OCI-LY3 (cell line): ENCODE measurements around the gene MAN2A1.
A peak's percentile ranks its signal among the peaks of the same experiment; 100 is the strongest.

Source experiments
- H2AFZ ChIP-seq: fragments of 200-600, 300-600 bp; shearing (Covaris generic); 2 replicates; pipeline ENCODE4 v1.6.0; 2014; ENCODE audit warnings: antibody characterized with exemption, low read depth, low read length
- H3K27ac ChIP-seq: fragments of 200-600, 300-600 bp; sonication (generic); 2 replicates; pipeline ENCODE4 v1.5.1; 2014; ENCODE audit warnings: mild to moderate bottlenecking, low read length, moderate library complexity, mixed read lengths
- H3K27me3 ChIP-seq: fragments of 200-600, 300-600 bp; sonication (generic); 2 replicates; pipeline ENCODE4 v1.6.1; 2014; ENCODE audit warnings: low read depth, low read length, mixed read lengths
- H3K36me3 ChIP-seq: fragments of 200-600, 300-600 bp; sonication (generic); replicated peaks from 2 replicates; pipeline ENCODE3; 2014; ENCODE audit warnings: low read depth, low read length, mixed read lengths
- H3K4me1 ChIP-seq: fragments of 300-600, 200-600 bp; sonication (generic); 2 replicates; pipeline ENCODE4 v1.6.1; 2014; ENCODE audit warnings: low read length, mixed read lengths
- H3K4me2 ChIP-seq: fragments of 200-600, 300-600 bp; sonication (generic); 2 replicates; pipeline ENCODE4 v1.6.1; 2014; ENCODE audit warnings: low read length, mixed read lengths
- H3K4me3 ChIP-seq: fragments of 300-600, 200-600 bp; sonication (generic); 2 replicates; pipeline ENCODE4 v1.5.1; 2014; ENCODE audit warnings: antibody characterized with exemption, mild to moderate bottlenecking, low read length, moderate library complexity
- H3K79me2 ChIP-seq: fragments of 300-600, 200-600 bp; shearing (Covaris generic); 2 replicates; pipeline ENCODE4 v1.6.1; 2014; ENCODE audit warnings: mild to moderate bottlenecking, low read length, mixed read lengths
- H3K9ac ChIP-seq: fragments of 300-600, 200-600 bp; shearing (Covaris generic); 2 replicates; pipeline ENCODE4 v1.6.0; 2014; ENCODE audit warnings: mild to moderate bottlenecking, low read length, moderate library complexity
- H3K9me3 ChIP-seq: fragments of 200-600, 300-600 bp; shearing (Covaris generic); 2 replicates; pipeline ENCODE4 v1.6.1; 2014; ENCODE audit warnings: low read length, mixed read lengths; ENCODE audit not compliant: insufficient read depth
- H4K20me1 ChIP-seq: fragments of 200-600, 300-600 bp; sonication (generic); 2 replicates; pipeline ENCODE4 v1.6.1; 2016; ENCODE audit warnings: low read length, mixed read lengths; ENCODE audit not compliant: insufficient read depth
- CTCF ChIP-seq: fragments of 200-600, 300-600 bp; sonication (generic); IDR thresholded peaks from 2 replicates; pipeline ENCODE4 v1.5.1; 2014; ENCODE audit warnings: antibody characterized with exemption, low read length, low read depth
- EZH2phosphoT487 ChIP-seq: fragments of 200-600 bp; shearing (Covaris generic); IDR thresholded peaks from 2 replicates; pipeline ENCODE4 v1.6.1; 2018; ENCODE audit warnings: antibody characterized with exemption, mixed run types, low read depth

Gene MAN2A1

GRCh38 chr5:109694451-109694891 is 4.7 kb downstream of the MAN2A1 start:
- H3K27ac ChIP-seq = peak overlapping the region; percentile 100
- TF ChIP-seq EZH2phosphoT487 (no peak), CTCF (no peak)

GRCh38 chr5:109695005-109695926 is 5.5 kb downstream of the MAN2A1 start:
- Histone ChIP-seq H3K4me1 (peaks cover 75% of the 10 kb centered on the region), H3K36me3 (peaks cover 6% of the 10 kb centered on the region), H3K27me3 (no peaks in the 10 kb centered on the region), H3K4me2 (peak overlapping the region; percentile 90), H3K4me3 (peak overlapping the region; percentile 99), H4K20me1 (peaks cover 8% of the 10 kb centered on the region), H3K9me3 (no peaks in the 10 kb centered on the region), H3K79me2 (peaks cover 94% of the 10 kb centered on the region), H3K9ac (peak overlapping the region; percentile 70), H2AFZ (no peak overlapping the region), H3K27ac (peak overlapping the region; percentile 100)
- TF ChIP-seq CTCF = no peak
- no peak for TF ChIP-seq EZH2phosphoT487

More at GRCh38 chr5:109694451-109694891, 4.7 kb downstream of the MAN2A1 start:
- Histone ChIP-seq H3K4me2 (peak overlapping the region; percentile 90), H3K4me3 (peak overlapping the region; percentile 99), H3K4me1 (peaks cover 67% of the 10 kb centered on the region), H3K9ac (peak overlapping the region; percentile 70), H3K79me2 (peaks cover 91% of the 10 kb centered on the region), H3K9me3 (no peaks in the 10 kb centered on the region), H3K27me3 (no peaks in the 10 kb centered on the region), H3K36me3 (peaks cover 2% of the 10 kb centered on the region), H4K20me1 (peaks cover 8% of the 10 kb centered on the region), H2AFZ (no peak overlapping the region)

DNA sequence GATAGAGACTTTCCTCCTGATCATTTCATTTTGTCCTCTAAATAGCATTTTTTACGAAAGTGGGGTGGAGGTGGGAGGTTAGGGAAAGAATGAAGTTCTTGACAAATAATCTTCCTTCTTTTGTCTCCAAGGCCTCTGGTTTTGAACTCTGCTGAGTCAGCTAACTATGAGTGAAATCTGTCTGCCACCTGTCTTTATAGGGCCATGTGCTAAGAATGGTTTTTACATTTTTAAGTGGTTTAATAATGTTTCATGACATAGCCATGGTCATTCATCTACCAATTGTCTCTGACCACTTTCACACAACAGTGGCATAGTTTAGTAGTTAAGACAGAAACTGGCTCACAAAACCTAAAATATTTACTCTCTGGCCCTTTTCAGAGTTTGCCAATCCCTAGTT is 7.6 kb downstream of the MAN2A1 start:
- H4K20me1 ChIP-seq = peaks cover 15% of the 10 kb centered on the region
- H2AFZ ChIP-seq = no peak overlapping the region
- H3K9me3 ChIP-seq = no peaks in the 10 kb centered on the region
- H3K27ac ChIP-seq = peak overlapping the region; percentile 100; the same call in 1 of the 2 replicates
- H3K79me2 ChIP-seq = peaks cover 94% of the 10 kb centered on the region
- peak overlapping the region; percentile 57; the same call in 1 of the 2 replicates for H3K9ac ChIP-seq
- H3K4me1 ChIP-seq = peaks cover 82% of the 10 kb centered on the region
- peak overlapping the region; percentile 90 for H3K4me2 ChIP-seq
- peak overlapping the region; percentile 99; the same call in 1 of the 2 replicates for H3K4me3 ChIP-seq
- TF ChIP-seq EZH2phosphoT487 = no peak
- TF ChIP-seq CTCF = no peak
- peaks cover 16% of the 10 kb centered on the region for H3K36me3 ChIP-seq
- H3K27me3 ChIP-seq = no peaks in the 10 kb centered on the region

- TF ChIP-seq CTCF (no peak), EZH2phosphoT487 (no peak)
- Histone ChIP-seq H3K4me1 (peaks cover 57% of the 10 kb centered on the region), H3K27ac (no peak overlapping the region)
Measured at GRCh38 chr5:109700516-109701153, 10.9 kb downstream of the MAN2A1 start.

More at GRCh38 chr5:109700516-109701153, 10.9 kb downstream of the MAN2A1 start:
- Histone ChIP-seq H4K20me1 (peaks cover 37% of the 10 kb centered on the region), H2AFZ (no peak overlapping the region), H3K9ac (no peak overlapping the region), H3K79me2 (peaks cover 99% of the 10 kb centered on the region), H3K36me3 (peaks cover 16% of the 10 kb centered on the region), H3K4me3 (no peak overlapping the region), H3K9me3 (no peaks in the 10 kb centered on the region), H3K4me2 (peak overlapping the region; percentile 32), H3K27me3 (no peaks in the 10 kb centered on the region)
